Measurements from ENCODE around the gene GFRA3. TPM values are rescaled to one million over a fixed set of nuclear protein-coding genes. Genes with fewer than 3 reads are reported as not detected.

GFRA3 gene
- total RNA-seq, 1 experiment from 2014 or later: 1.6 TPM

DNA sequence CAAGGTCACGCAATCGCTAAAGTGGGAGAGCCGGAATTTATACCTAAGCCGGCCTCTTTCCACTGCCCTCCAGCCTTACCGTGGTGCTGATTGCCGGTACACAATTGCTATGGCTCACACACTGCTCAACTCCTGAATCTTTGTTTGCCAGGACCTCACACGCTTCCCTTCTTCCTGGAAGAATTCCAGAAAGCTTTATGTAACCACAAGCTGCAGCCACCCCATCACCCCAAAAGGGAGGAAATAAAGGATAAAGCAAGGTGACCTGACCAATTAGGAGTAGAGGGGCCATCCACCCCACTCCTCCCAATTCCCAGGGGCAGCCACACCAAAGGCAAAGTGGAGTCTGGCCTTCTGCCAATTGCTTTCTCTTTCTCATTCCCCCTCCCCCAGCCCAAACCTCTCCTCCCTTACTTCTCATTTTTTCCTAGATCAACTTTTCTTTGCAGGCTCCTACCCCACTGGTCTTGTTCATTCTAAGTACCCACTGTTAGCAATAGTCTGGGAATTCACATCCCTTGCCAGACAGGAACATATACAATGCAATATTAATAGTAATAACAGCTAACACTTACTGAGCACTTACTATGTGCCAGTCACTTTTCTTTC lies 43.3 kb downstream of the GFRA3 start:
- no peak overlapping the region for H4K5ac ChIP-seq (ENCODE audit: insufficient read length, low read depth, low read length)
- no peak overlapping the region for H2BK15ac ChIP-seq (ENCODE audit: low read depth, low read length)
- H2BK5ac ChIP-seq (ENCODE audit: insufficient read length, low read length): no peak overlapping the region
- H3K79me2 ChIP-seq (ENCODE audit: insufficient read depth, low read length): no peaks in the 10 kb centered on the region
- no peaks in the 10 kb centered on the region for H3K4me1 ChIP-seq (ENCODE audit: insufficient read depth, low read length)
- H3K4me3 Mint-ChIP-seq: no peak overlapping the region
- H3K9me3 ChIP-seq (ENCODE audit: control insufficient read depth, low read depth, low read length): no peaks in the 10 kb centered on the region
- no peaks in the 10 kb centered on the region for H4K20me1 ChIP-seq (ENCODE audit: control insufficient read depth, insufficient read depth, insufficient read length)
- H3K56ac ChIP-seq (ENCODE audit: insufficient read length, low read depth, low read length): no peak overlapping the region
- peaks cover 2% of the 10 kb centered on the region; the same call in 1 of the 2 replicates for H3K27me3 Mint-ChIP-seq (ENCODE audit: low read depth)
- H3K18ac ChIP-seq (ENCODE audit: insufficient read length, low read depth, low read length): no peak overlapping the region
- H3K27ac Mint-ChIP-seq: no peak overlapping the region
- H2BK12ac ChIP-seq (ENCODE audit: insufficient read length, low read depth, low read length): no peak overlapping the region
- peaks cover 4 to 5% of the 10 kb centered on the region in 2 experiments for H3K9me3 Mint-ChIP-seq
- DNase-seq: no peak
- no CpG with 5 or more reads among the region's 7 CpGs for whole genome bisulfite sequencing (ENCODE audit: extremely low coverage, insufficient read length, low lambda C conversion rate)
- no peak overlapping the region for H3K27ac ChIP-seq (ENCODE audit: insufficient read length, low read depth, low read length)
- H3K36me3 Mint-ChIP-seq (ENCODE audit: insufficient read depth in 1 of 3, low read depth in 3 of 3): peaks cover 0 to under 1% (median 0%) of the 10 kb centered on the region in 3 experiments; a peak in 2 of 7 replicates
- no peak overlapping the region for H3K14ac ChIP-seq (ENCODE audit: insufficient read depth, low read length)
- no peak overlapping the region for H2BK120ac ChIP-seq (ENCODE audit: low read depth, low read length, poor library complexity, severe bottlenecking)
- no peak overlapping the region for H3K23ac ChIP-seq (ENCODE audit: insufficient read length, low read depth, low read length)
- H3K9ac ChIP-seq (ENCODE audit: extremely low read depth, insufficient read length, low read length): no peak overlapping the region
- no peaks in the 10 kb centered on the region for H3K23me2 ChIP-seq (ENCODE audit: insufficient read length, low read depth, low read length, poor library complexity, severe bottlenecking)
- no peak overlapping the region for H2BK20ac ChIP-seq (ENCODE audit: low read depth, low read length, poor library complexity, severe bottlenecking)
- no peak overlapping the region for H2AFZ ChIP-seq (ENCODE audit: low read length)
- H3K79me1 ChIP-seq (ENCODE audit: insufficient read depth, low read depth, low read length, poor library complexity, severe bottlenecking): no peaks in the 10 kb centered on the region
- H4K91ac ChIP-seq (ENCODE audit: insufficient read length, low read depth, low read length): no peak overlapping the region
- no peaks in the 10 kb centered on the region for H3K27me3 ChIP-seq (ENCODE audit: insufficient read depth, low read length)
- no peak overlapping the region for H3K4ac ChIP-seq (ENCODE audit: low read depth, low read length)
- H3T11ph ChIP-seq (ENCODE audit: low read length): no peak overlapping the region
- no peaks in the 10 kb centered on the region for H3K4me1 Mint-ChIP-seq
- H3K4me2 ChIP-seq (ENCODE audit: insufficient read depth, insufficient read length, low read length): no peak overlapping the region
- no peak overlapping the region for H4K8ac ChIP-seq (replicated peaks; ENCODE audit: insufficient read length, low read depth, low read length)
- H2AK5ac ChIP-seq (ENCODE audit: insufficient read length, low read length): no peak overlapping the region
- TF ChIP-seq, protein P1, sequence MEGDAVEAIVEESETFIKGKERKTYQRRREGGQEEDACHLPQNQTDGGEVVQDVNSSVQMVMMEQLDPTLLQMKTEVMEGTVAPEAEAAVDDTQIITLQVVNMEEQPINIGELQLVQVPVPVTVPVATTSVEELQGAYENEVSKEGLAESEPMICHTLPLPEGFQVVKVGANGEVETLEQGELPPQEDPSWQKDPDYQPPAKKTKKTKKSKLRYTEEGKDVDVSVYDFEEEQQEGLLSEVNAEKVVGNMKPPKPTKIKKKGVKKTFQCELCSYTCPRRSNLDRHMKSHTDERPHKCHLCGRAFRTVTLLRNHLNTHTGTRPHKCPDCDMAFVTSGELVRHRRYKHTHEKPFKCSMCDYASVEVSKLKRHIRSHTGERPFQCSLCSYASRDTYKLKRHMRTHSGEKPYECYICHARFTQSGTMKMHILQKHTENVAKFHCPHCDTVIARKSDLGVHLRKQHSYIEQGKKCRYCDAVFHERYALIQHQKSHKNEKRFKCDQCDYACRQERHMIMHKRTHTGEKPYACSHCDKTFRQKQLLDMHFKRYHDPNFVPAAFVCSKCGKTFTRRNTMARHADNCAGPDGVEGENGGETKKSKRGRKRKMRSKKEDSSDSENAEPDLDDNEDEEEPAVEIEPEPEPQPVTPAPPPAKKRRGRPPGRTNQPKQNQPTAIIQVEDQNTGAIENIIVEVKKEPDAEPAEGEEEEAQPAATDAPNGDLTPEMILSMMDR (conservative IDR thresholded peaks at IDR 0.05): no peak
